Measurements from ENCODE around the gene THOC5.
"Not testable (repeated sequence)": the region's sequence is repeated elsewhere in the genome, so short reads cannot be mapped to it uniquely, and the experiment has no call there.

Gene THOC5

GRCh38 chr22:29553351-29554224 is at the start of gene THOC5:
Gene THOC5 (minus strand): TSS chr22:29553757. CDS start chr22:29549147, 4,610 bp downstream.
- peak; percentile 75 to 93 for DNase-seq

DNA sequence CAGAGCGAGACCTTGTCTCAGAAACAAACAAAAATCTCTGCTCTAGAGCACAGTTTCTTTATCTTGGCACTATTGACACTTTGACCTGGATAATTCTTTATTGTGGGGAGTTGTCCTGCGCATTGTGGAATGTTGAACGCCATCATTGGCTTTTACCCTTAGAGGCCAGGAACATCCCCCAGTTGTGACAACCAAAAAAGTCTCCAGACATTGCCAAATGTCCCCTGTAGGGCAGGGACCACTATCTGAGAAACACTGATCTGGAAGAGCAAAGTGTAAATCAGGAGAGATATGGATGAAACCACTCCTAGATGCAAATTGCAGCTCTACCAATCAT is 45.1 kb upstream of the THOC5 start:
- no peak for DNase-seq

DNA sequence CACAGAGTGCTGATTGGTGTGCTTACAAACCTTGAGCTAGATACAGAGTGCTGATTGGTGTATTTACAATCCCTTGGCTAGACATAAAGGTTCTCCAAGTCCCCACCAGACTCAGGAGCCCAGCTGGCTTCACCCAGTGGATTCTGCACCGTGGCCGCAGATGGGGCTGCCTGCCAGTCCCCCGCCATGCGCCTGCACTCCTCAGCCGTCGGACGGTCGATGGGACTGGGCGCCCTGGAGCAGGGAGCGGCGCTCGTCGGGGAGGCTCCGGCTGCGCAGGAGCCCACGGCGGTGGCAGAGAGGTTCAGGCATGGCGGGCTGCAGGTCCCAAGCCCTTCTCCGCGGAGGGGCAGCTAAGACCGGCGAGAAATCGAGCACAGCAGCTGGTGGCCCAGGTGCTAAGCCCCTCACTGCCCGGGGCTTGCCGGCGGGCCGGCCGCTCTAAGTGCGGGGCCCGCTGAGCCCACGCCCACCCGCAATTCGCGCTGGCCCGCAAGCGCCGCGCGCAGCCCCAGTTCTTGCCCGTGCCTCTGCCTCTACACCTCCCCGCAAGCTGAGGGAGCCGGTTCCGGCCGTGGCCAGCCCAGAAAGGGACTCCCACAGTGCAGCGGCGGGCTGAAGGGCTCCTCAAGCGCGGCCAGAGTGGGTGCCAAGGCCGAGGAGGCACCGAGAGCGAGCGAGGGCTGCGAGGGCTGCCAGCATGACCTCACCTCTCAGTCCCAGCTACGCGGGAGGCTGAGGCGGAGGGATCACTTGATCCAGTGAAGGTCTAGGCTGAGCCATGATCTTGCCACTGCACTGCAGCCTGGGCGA is 44.5 kb upstream of the THOC5 start:
- DNase-seq = not testable (repeated sequence)

GRCh38 chr22:29596408-29596807 is 42.9 kb upstream of the THOC5 start:
- DNase-seq = no peak

GRCh38 chr22:29594447-29594846 is 40.9 kb upstream of the THOC5 start:
- not testable (repeated sequence) for DNase-seq

GRCh38 chr22:29593923-29594322 is 40.4 kb upstream of the THOC5 start:
- no peak for DNase-seq

DNA sequence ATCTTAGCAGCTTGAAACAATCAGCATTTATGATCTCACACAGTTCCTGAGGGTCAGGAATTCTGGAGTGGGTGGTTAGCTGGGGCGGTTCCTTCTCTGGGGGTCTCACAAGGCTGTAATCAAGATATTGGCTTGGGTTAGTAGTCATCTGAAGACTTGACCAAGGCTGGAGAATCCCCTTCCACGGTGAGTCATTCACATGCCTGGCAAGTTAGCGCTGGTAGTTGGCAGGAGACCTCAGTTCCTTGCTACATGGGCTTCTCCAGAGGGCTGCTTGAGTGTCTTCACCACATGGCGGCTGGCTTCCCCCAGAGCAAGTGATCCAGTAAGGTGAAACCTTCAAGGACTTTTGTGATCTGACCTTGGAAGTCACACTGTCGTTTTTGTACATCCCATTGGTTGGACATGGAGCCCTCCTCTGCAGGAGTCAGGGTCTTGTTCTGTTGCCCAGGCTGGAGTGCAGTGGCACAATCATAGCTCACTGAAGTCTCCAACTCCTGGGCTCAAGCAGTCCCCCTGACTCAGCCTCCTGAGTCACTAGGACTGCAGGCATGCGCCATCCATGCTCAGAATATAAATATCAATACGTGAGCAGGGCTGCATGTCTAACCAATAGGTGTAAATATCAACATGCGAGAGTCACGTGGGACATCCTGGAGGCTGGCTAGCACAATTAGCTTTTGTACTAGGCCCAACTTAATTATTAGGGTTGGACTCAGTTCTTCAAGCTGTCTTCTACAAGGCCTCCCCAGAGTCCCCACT is 34.6 kb upstream of the THOC5 start:
- peak; percentile 7 to 14 for DNase-seq

- not testable (repeated sequence) for DNase-seq
Measured at GRCh38 chr22:29586193-29586705, 32.7 kb upstream of the THOC5 start.

- DNase-seq = no peak
Measured at GRCh38 chr22:29584975-29585374, 31.4 kb upstream of the THOC5 start.

DNA sequence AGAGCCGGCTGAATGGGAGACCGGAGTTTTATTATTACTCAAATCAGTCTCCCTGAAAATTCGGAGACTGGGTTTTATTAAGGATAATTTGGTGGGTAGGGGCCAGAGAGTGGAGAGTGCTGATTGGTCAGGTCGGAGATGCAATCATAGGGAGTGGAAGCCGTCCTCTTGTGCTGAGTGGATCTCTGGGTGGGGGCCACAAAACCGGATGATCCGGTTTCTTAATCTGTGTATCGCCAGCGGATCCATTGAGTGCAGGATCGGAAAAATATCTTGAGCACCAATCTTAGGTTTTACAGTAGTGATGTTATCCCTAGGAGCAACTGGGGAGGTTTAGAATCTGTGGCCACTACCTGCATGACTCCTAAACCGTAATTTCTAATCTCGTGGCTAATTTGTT is 28.2 kb upstream of the THOC5 start:
- DNase-seq = no peak

DNA sequence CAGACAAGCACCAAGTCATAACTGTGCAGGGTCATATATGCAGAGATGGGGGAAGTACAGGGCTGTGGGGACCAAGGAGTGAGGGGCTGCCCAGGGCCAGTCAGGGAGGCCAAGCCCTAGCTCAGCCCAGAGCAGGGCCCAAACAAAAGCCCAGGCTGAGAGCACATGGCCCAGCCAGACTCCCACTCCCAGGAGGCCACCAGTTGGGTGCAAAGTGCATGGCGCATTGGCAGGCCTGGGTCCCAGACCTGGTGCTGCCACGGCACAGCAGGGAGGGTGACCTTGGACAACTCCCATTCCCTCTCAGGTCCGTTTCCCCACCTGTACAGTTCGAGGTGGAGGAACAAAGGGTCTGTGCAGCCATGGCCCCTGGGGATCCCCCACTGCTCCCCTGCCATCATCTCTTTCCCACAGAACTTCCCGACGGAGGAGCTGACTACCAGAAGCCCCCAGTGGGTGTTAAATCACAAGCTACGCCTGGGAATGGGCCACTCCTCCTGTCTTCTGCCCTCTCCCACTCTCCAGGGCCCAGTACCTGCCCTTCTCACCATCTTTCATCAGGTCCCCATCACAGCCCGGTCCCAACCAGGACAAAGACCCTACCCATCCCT is 26.7 kb upstream of the THOC5 start:
- DNase-seq = no peak

GRCh38 chr22:29578462-29579200 is 25.1 kb upstream of the THOC5 start:
- no peak for DNase-seq

DNA sequence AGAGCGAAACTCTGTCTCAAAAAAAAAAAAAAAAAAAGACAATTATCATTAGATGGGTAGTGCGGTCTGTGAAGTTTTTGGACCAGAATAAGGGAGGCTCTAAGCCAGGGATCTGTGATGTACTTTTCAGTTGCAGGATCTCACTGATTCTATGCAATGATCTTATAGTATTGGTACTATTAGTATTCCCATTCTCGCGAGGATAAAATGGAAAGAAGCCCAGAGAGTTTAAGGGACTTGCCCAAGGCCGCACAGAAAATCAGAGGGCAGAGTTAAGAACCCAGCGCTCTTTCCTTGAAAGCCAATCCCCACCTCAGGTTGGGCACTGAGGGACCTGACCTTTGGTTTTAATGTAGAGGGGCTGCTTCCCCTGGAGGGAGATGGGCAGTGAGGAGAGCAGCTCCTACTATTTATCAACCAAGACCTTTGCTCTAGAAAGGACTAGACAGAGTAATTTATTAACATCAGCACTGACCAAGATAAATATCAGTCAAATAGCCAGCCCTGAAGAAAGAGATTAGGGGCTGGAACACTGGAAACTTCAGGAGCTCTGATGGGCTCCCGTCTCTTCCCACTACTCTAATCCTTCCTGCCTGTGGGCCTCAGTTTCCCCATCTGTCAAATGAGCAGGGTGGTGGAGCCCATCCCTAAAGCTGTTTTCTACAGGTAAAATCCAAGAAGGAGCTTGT is 21.3 kb upstream of the THOC5 start:
- no peak for DNase-seq

DNA sequence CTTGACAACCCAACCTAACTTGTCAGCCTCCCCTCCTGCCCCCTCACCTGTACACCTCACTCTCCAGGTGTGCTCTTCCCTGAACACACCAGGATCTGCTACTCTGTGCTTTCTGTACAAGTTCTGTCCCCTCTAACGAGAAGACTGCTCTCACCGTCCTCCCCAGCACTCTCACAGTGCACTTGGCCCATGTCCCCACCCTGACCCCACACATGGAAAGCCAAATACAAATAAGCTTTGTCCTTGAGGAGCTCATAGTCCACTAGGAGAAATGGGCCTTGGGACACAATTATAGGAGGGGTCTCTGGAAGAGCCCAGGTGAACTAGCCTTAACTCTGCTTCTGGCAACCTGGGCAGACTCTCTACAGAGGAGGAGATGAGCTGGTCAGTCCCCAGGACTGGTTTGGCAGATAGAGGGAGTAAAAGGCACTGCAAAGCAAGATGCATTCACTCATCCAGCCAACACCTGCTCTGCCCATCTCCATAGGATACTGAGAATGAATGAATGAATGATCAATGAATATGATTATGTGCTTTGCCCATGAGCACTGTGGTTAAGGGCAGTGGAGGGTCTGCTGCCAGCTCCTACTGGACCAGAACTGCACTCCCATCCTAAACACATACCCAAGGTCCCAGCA is 17.5 kb upstream of the THOC5 start:
- DNase-seq = no peak

- DNase-seq = no peak
Measured at GRCh38 chr22:29570456-29570855, 16.9 kb upstream of the THOC5 start.

GRCh38 chr22:29569011-29569678 is 15.6 kb upstream of the THOC5 start:
- DNase-seq = no peak

GRCh38 chr22:29567338-29567737 is 13.8 kb upstream of the THOC5 start:
- DNase-seq = no peak

GRCh38 chr22:29566513-29566912 is 13.0 kb upstream of the THOC5 start:
- DNase-seq = not testable (repeated sequence)

GRCh38 chr22:29563652-29564460 is 10.3 kb upstream of the THOC5 start:
- DNase-seq = no peak

All from SW 1271 (cell line).